ENCODE data around the gene RAB27A.

RAB27A gene

GRCh38 chr15:55266547-55266946 is 23.1 kb downstream of the RAB27A start:
- peaks cover 1% of the 10 kb centered on the region; the same call in 1 of the 2 replicates for H3K79me2 ChIP-seq (ENCODE audit: insufficient read depth, low read depth)
- H3K27ac ChIP-seq = no peak overlapping the region
- H3K4me3 ChIP-seq (IDR thresholded peaks at IDR 0.05; ENCODE audit: insufficient read depth, low read depth, low read length) = no peak overlapping the region
- no peak for TF ChIP-seq CTCF (conservative IDR thresholded peaks at IDR 0.05; ENCODE audit: low read depth, low read length)
- H3K36me3 ChIP-seq (ENCODE audit: insufficient read depth) = no peaks in the 10 kb centered on the region
- H3K9ac ChIP-seq = no peak overlapping the region
- no peaks in the 10 kb centered on the region for H4K20me1 ChIP-seq (ENCODE audit: insufficient read depth)
- no peaks in the 10 kb centered on the region for H3K4me1 ChIP-seq (ENCODE audit: low read depth, poor library complexity, severe bottlenecking)
- H3K27me3 ChIP-seq (ENCODE audit: insufficient read depth, low read depth) = no peaks in the 10 kb centered on the region
- no peak overlapping the region for H3K4me2 ChIP-seq
- H2AFZ ChIP-seq (ENCODE audit: low read depth) = no peak overlapping the region

DNA sequence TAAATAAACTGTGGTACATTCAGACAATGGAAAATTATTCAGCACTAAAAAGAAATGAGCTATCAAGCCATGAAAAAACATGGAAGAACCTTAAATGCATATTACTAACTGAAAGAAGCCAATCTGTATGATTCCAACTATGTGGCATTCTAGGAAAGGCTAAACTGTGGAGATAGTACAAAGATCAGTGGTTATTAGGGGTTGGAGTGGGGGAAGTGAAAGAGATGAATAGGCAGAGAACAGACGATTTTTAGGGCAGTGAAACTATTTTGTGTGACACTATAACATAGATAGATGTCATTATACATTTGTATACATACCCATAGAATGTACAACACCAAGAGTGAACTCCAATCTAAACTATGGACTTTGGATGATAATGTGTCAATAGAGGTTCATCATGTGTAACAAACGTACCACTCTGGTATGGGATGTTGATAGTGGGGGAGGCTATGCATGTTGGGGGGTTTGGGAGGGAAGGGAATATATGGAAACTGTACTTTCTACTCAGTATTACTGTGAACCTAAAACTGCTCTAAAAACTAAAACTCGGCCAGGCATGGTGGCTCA is 29.0 kb downstream of the RAB27A start:
- TF ChIP-seq CTCF (conservative IDR thresholded peaks at IDR 0.05; ENCODE audit: low read depth, low read length) = no peak
- H3K79me2 ChIP-seq (ENCODE audit: insufficient read depth, low read depth) = peaks cover 5% of the 10 kb centered on the region; the same call in 1 of the 2 replicates
- H3K4me3 ChIP-seq (IDR thresholded peaks at IDR 0.05; ENCODE audit: insufficient read depth, low read depth, low read length) = no peak overlapping the region
- H3K4me1 ChIP-seq (ENCODE audit: low read depth, poor library complexity, severe bottlenecking) = peaks cover 13% of the 10 kb centered on the region
- no peaks in the 10 kb centered on the region for H4K20me1 ChIP-seq (ENCODE audit: insufficient read depth)
- H3K9ac ChIP-seq = no peak overlapping the region
- no peaks in the 10 kb centered on the region for H3K36me3 ChIP-seq (ENCODE audit: insufficient read depth)
- no peak overlapping the region for H3K27ac ChIP-seq
- H3K4me2 ChIP-seq = no peak overlapping the region
- no peak overlapping the region for H2AFZ ChIP-seq (ENCODE audit: low read depth)
- no peaks in the 10 kb centered on the region for H3K27me3 ChIP-seq (ENCODE audit: insufficient read depth, low read depth)

DNA sequence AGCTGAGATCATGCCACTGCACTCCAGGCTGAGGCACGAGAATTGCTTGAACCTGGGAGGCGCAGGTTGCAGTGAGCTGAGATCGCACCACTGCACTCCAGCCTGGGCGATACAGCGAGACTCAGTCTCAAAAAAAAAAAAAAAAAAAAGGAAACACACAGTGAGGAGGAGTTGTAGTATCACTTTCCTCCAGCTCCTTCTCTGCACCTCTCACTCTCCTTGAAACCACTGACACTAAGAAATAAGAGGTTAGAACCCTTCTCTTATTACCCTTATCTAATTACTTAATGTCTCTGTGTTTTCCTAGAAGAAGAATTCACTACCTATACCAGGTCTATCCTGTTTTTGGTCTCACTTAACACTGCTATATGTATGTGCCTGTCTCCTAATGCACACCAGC is 31.7 kb downstream of the RAB27A start:
- no peak overlapping the region for H3K4me2 ChIP-seq
- no peak overlapping the region for H3K9ac ChIP-seq
- H4K20me1 ChIP-seq (ENCODE audit: insufficient read depth) = no peaks in the 10 kb centered on the region
- no peak overlapping the region for H2AFZ ChIP-seq (ENCODE audit: low read depth)
- H3K4me1 ChIP-seq (ENCODE audit: low read depth, poor library complexity, severe bottlenecking) = peaks cover 13% of the 10 kb centered on the region
- H3K79me2 ChIP-seq (ENCODE audit: insufficient read depth, low read depth) = peaks cover 5% of the 10 kb centered on the region; the same call in 1 of the 2 replicates
- H3K36me3 ChIP-seq (ENCODE audit: insufficient read depth) = no peaks in the 10 kb centered on the region
- TF ChIP-seq CTCF (conservative IDR thresholded peaks at IDR 0.05; ENCODE audit: low read depth, low read length) = no peak
- no peak overlapping the region for H3K27ac ChIP-seq
- H3K27me3 ChIP-seq (ENCODE audit: insufficient read depth, low read depth) = no peaks in the 10 kb centered on the region
- no peak overlapping the region for H3K4me3 ChIP-seq (IDR thresholded peaks at IDR 0.05; ENCODE audit: insufficient read depth, low read depth, low read length)

DNA sequence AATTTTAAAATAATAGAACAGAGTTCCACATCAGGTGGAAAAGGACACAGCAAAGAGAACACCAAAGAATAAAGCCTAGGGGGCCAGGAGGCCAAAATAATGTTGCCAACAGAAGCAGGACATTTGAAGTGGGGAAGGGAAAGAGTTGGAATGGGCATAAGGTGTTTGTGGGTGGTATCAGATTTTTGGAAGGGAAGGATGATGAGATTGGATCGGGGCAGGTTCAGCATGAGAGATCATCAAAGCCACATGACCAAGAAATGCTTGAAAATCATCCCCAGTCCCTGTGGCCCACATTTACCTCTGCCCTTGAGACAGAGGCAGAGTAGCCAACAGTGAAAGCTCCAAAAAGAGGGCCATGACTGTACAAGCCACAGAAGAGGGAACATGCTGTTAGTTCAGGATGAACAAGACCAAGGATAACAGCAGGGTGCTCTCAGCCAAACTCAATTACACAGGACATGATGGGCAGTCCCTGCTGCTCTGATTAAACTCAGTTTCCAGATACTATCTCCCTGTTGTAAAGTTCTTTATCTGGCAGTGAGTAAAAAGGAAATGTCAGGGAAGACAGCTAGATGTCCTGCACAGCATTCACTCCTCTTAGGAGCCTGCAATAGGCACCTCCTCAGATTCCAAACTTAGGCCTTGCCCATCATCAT is 32.5 kb downstream of the RAB27A start:
- no peaks in the 10 kb centered on the region for H3K36me3 ChIP-seq (ENCODE audit: insufficient read depth)
- H3K27me3 ChIP-seq (ENCODE audit: insufficient read depth, low read depth) = no peaks in the 10 kb centered on the region
- no peak overlapping the region for H3K9ac ChIP-seq
- H3K4me3 ChIP-seq (IDR thresholded peaks at IDR 0.05; ENCODE audit: insufficient read depth, low read depth, low read length) = no peak overlapping the region
- H4K20me1 ChIP-seq (ENCODE audit: insufficient read depth) = no peaks in the 10 kb centered on the region
- H3K79me2 ChIP-seq (ENCODE audit: insufficient read depth, low read depth) = 0 out of 2 replicates have a peak, but pooled peaks cover 5% of the 10 kb centered on the region
- no peak overlapping the region for H3K4me2 ChIP-seq
- H3K27ac ChIP-seq = no peak overlapping the region
- no peak overlapping the region for H2AFZ ChIP-seq (ENCODE audit: low read depth)
- TF ChIP-seq CTCF (conservative IDR thresholded peaks at IDR 0.05; ENCODE audit: low read depth, low read length) = no peak
- H3K4me1 ChIP-seq (ENCODE audit: low read depth, poor library complexity, severe bottlenecking) = peaks cover 13% of the 10 kb centered on the region

All from KMS-11 (cell line).